ENCODE results near the gene EYA4.
A peak's percentile ranks its signal among the peaks of the same experiment; 100 is the strongest.

The EYA4 gene

GRCh38 chr6:133503336-133503729 is 262.2 kb downstream of the EYA4 start:
- no peak overlapping the region for H3K4me3 ChIP-seq (ENCODE audit: low read depth, low read length)
- DNase-seq (ENCODE audit: low read depth): no peak
- TF ChIP-seq CTCF (IDR thresholded peaks at IDR 0.05; ENCODE audit: control insufficient read depth, extremely low read depth, insufficient read depth): no peak

GRCh38 chr6:133504158-133504557 is 263.0 kb downstream of the EYA4 start:
- no peak for DNase-seq (ENCODE audit: low read depth)
- no peak for TF ChIP-seq CTCF (IDR thresholded peaks at IDR 0.05; ENCODE audit: control insufficient read depth, extremely low read depth, insufficient read depth)
- no peak overlapping the region for H3K4me3 ChIP-seq (ENCODE audit: low read depth, low read length)

GRCh38 chr6:133504761-133505160 is 263.6 kb downstream of the EYA4 start:
- DNase-seq (ENCODE audit: low read depth): no peak
- no peak overlapping the region for H3K4me3 ChIP-seq (ENCODE audit: low read depth, low read length)

GRCh38 chr6:133505681-133506080 is 264.5 kb downstream of the EYA4 start:
- no peak for TF ChIP-seq CTCF (IDR thresholded peaks at IDR 0.05; ENCODE audit: control insufficient read depth, extremely low read depth, insufficient read depth)
- DNase-seq (ENCODE audit: low read depth): no peak
- H3K4me3 ChIP-seq (ENCODE audit: low read depth, low read length): no peak overlapping the region

More at GRCh38 chr6:133504761-133505160, 263.6 kb downstream of the EYA4 start:
- no peak for TF ChIP-seq CTCF (IDR thresholded peaks at IDR 0.05; ENCODE audit: control insufficient read depth, extremely low read depth, insufficient read depth)

GRCh38 chr6:133512410-133513016 is 271.4 kb downstream of the EYA4 start:
- H3K4me3 ChIP-seq (ENCODE audit: low read depth, low read length): no peak overlapping the region
- peak; percentile 26 for DNase-seq (ENCODE audit: low read depth)
- TF ChIP-seq CTCF (IDR thresholded peaks at IDR 0.05; ENCODE audit: control insufficient read depth, extremely low read depth, insufficient read depth): peak; percentile 83

- no peak for DNase-seq (ENCODE audit: low read depth)
- H3K4me3 ChIP-seq (ENCODE audit: low read depth, low read length): no peak overlapping the region
- TF ChIP-seq CTCF (IDR thresholded peaks at IDR 0.05; ENCODE audit: control insufficient read depth, extremely low read depth, insufficient read depth): no peak
Observed at GRCh38 chr6:133523816-133524215, 282.7 kb downstream of the EYA4 start.

- H3K4me3 ChIP-seq (ENCODE audit: low read depth, low read length): no peak overlapping the region
- no peak for TF ChIP-seq CTCF (IDR thresholded peaks at IDR 0.05; ENCODE audit: control insufficient read depth, extremely low read depth, insufficient read depth)
- no peak for DNase-seq (ENCODE audit: low read depth)
Observed at GRCh38 chr6:133526436-133526835, 285.3 kb downstream of the EYA4 start.

All from LNCaP clone FGC (cell line).